ENCODE results near the gene FER.
A peak's percentile ranks its signal among the peaks of the same experiment; 100 is the strongest.

The FER gene

DNA sequence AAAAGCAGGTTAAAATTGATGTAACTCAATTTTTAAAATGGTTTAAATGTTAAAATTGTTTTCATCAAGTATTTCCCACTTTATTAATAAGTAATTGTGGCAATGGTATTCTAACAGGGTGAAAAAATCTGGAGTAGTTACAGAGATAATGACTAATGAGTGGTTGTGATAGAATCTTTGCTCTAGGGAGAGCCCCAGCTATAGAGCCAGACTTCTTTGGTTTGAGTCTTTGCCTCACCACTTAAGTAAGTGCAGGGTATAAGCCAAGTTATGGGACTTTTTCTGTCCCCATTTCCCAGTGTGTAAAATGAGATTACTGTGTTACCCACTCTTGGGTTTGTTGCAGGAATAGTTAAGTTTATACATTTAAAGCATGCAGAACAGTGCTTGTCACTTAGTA, 158.1 kb downstream of the FER start:
- TF ChIP-seq, protein P1, sequence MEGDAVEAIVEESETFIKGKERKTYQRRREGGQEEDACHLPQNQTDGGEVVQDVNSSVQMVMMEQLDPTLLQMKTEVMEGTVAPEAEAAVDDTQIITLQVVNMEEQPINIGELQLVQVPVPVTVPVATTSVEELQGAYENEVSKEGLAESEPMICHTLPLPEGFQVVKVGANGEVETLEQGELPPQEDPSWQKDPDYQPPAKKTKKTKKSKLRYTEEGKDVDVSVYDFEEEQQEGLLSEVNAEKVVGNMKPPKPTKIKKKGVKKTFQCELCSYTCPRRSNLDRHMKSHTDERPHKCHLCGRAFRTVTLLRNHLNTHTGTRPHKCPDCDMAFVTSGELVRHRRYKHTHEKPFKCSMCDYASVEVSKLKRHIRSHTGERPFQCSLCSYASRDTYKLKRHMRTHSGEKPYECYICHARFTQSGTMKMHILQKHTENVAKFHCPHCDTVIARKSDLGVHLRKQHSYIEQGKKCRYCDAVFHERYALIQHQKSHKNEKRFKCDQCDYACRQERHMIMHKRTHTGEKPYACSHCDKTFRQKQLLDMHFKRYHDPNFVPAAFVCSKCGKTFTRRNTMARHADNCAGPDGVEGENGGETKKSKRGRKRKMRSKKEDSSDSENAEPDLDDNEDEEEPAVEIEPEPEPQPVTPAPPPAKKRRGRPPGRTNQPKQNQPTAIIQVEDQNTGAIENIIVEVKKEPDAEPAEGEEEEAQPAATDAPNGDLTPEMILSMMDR (IDR thresholded peaks at IDR 0.05; ENCODE audit: unreplicated experiment in 3 of 3) = no peak
- Mint-ChIP-seq H3K4me1 (no peaks in the 10 kb centered on the region), H3K4me3 (no peak overlapping the region), H3K9me3 (peaks cover 2% of the 10 kb centered on the region), H3K36me3 (ENCODE audit: low read depth) (peaks cover 7% of the 10 kb centered on the region), H3K27ac (no peak overlapping the region), H3K27me3 (ENCODE audit: low read depth) (no peaks in the 10 kb centered on the region)

- Mint-ChIP-seq H3K27ac (no peak overlapping the region), H3K27me3 (ENCODE audit: low read depth) (no peaks in the 10 kb centered on the region), H3K4me3 (no peak overlapping the region), H3K9me3 (peaks cover 7% of the 10 kb centered on the region), H3K36me3 (ENCODE audit: low read depth) (peaks cover 20% of the 10 kb centered on the region), H3K4me1 (no peaks in the 10 kb centered on the region)
- TF ChIP-seq, protein P1 (IDR thresholded peaks at IDR 0.05; ENCODE audit: unreplicated experiment in 3 of 3) = no peak
These were observed 162.9 kb downstream of the FER start for GRCh38 chr5:108910627-108911026.

DNA sequence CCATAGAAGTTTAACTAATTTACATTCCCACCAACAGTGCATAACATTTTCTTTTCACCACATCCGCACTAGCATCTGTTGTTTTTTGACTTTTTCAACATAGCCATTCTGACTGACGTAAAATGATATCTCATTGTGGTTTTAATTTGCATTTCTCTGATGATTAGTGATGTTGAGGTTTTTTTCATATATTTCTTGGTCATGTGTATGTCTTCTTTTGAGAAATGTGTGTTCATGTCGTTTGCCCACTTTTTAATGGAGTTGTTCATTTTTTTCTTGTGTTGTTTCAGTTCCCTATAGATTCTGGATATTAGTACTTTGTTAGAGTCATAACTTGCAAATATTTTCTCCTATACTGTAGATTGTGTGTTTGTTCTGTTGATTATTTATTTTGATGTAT, 163.4 kb downstream of the FER start:
- Mint-ChIP-seq H3K4me3 (no peak overlapping the region), H3K9me3 (peaks cover 7% of the 10 kb centered on the region), H3K27ac (no peak overlapping the region), H3K27me3 (ENCODE audit: low read depth) (no peaks in the 10 kb centered on the region), H3K36me3 (ENCODE audit: low read depth) (peaks cover 20% of the 10 kb centered on the region), H3K4me1 (no peaks in the 10 kb centered on the region)
- TF ChIP-seq, protein P1 (IDR thresholded peaks at IDR 0.05; ENCODE audit: unreplicated experiment in 3 of 3) = no peak

DNA sequence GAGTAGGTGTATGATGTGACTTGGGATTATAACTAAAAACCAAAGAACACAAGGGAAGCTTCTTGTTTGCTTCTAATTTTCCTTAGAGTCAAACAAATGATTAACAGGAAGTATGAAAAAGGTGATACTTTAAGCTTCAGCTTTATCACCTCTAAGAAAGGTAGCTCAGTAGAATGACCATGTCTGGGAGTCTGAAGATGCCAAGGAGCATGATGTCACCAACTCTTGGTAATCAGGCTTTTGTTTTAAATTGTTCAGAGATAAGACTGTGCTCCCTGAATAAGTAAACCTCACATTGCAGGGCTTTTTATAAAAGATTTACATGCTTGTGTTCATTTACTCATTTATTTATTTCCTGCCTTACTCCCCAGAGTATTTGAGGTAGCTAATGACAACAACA, 169.9 kb downstream of the FER start:
- Mint-ChIP-seq H3K4me3 (no peak overlapping the region), H3K4me1 (no peaks in the 10 kb centered on the region), H3K9me3 (no peaks in the 10 kb centered on the region), H3K36me3 (ENCODE audit: low read depth) (no peaks in the 10 kb centered on the region), H3K27me3 (ENCODE audit: low read depth) (no peaks in the 10 kb centered on the region), H3K27ac (no peak overlapping the region)
- TF ChIP-seq, protein P1 (IDR thresholded peaks at IDR 0.05; ENCODE audit: unreplicated experiment in 3 of 3) = no peak

DNA sequence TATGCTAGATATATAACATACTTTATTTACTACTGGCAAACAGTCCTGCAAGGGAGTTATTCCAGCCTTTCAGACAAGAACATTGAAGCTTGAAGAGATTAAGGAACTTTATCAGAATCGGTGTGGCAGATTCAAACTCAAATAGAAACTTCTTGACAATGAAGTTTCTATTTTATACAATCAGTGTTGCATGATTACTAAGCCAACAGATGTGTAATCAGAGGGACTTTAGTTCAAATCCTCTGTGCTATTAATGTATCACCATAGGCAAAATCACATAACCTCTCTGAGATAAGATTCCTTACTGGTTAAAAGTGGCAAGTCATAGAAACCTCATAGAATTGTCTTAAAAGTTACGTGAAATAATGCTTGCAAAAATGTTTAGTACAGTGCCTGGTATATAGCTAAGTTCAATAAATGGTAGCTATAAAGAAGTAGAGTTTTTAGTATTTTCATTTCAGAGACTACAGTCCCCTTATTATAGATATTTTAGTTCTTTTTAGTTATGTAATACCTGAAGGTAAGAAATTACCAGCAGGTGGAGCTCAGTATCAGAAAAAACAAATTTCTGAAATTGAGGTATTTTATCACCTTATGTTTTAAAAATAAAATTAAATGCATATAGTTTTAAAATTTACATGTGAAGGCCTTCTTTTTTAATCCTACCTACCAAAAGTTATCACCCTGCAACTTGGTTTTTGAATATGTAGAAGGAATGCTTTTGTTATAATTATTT, 172.1 kb downstream of the FER start:
- Mint-ChIP-seq H3K4me1 (no peaks in the 10 kb centered on the region), H3K9me3 (no peaks in the 10 kb centered on the region), H3K27me3 (ENCODE audit: low read depth) (no peaks in the 10 kb centered on the region), H3K27ac (no peak overlapping the region), H3K4me3 (no peak overlapping the region), H3K36me3 (ENCODE audit: low read depth) (no peaks in the 10 kb centered on the region)
- TF ChIP-seq, protein P1 (IDR thresholded peaks at IDR 0.05; ENCODE audit: unreplicated experiment in 3 of 3) = peak in 2 of 3 experiments; percentile 27 to 49

DNA sequence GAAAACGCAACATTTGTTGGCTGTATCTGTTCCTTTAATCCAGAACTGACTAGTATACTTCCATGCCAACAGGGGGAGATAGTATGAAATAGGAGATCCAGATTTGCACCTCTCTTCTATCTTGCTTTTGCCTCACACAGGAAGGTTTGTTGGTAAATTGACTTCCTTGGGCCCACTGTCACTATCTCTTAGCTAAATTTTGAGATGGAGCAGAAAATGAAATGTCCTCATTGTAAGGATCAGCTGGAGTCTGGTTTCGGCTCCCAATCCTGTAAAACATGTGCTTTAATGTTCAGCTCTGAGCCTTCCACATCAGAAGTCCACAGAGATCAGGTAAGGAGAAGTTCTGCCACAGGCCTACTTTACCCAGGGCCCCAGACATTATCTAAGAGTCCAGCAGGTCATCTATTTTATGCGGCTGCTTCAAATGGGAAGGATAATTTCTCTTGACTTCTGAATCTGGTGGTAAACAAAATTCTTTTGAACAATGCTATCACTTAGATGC, 176.8 kb downstream of the FER start:
- no peaks in the 10 kb centered on the region for H3K27me3 Mint-ChIP-seq (ENCODE audit: low read depth)
- no peaks in the 10 kb centered on the region for H3K4me1 Mint-ChIP-seq
- peaks cover 3% of the 10 kb centered on the region for H3K36me3 Mint-ChIP-seq (ENCODE audit: low read depth)
- TF ChIP-seq, protein P1 (IDR thresholded peaks at IDR 0.05; ENCODE audit: unreplicated experiment in 3 of 3) = no peak
- H3K9me3 Mint-ChIP-seq = no peaks in the 10 kb centered on the region
- H3K4me3 Mint-ChIP-seq = no peak overlapping the region
- no peak overlapping the region for H3K27ac Mint-ChIP-seq
